Adipocyte (in vitro differentiated cells): ENCODE results near the gene SRCAP.
A peak's percentile ranks its signal among the peaks of the same experiment; 100 is the strongest.

ENCODE experiments used
- DNase-seq: peaks from one replicate; pipeline ENCODE4 v3.0.0-alpha.2; 2015; ENCODE audit warnings: low read depth
- H3K27me3 ChIP-seq: replicated peaks from 2 replicates; pipeline ENCODE4 v1.7.0; 2013; ENCODE audit warnings: mild to moderate bottlenecking, low read length, moderate library complexity; ENCODE audit not compliant: control insufficient read depth, insufficient read depth
- H3K36me3 ChIP-seq: 2 replicates; pipeline ENCODE4 v1.7.0; 2013; ENCODE audit warnings: low read length, mild to moderate bottlenecking, moderate library complexity; ENCODE audit not compliant: control insufficient read depth, insufficient read depth, severe bottlenecking
- H3K4me1 ChIP-seq: 2 replicates; pipeline ENCODE4 v1.7.0; 2013; ENCODE audit warnings: mild to moderate bottlenecking, low read length, moderate library complexity; ENCODE audit not compliant: control insufficient read depth, insufficient read depth
- H3K4me3 ChIP-seq: 2 replicates; pipeline ENCODE4 v1.7.0; 2013; ENCODE audit warnings: mild to moderate bottlenecking, low read length, moderate library complexity
- H3K9ac ChIP-seq: 2 replicates; pipeline ENCODE4 v1.7.0; 2013; ENCODE audit warnings: mild to moderate bottlenecking, low read length, moderate library complexity
- H3K9me3 ChIP-seq: 2 replicates; pipeline ENCODE4 v1.7.0; 2013; ENCODE audit warnings: mild to moderate bottlenecking, low read length, moderate library complexity; ENCODE audit not compliant: control insufficient read depth

The SRCAP gene

GRCh38 chr16:30657866-30658730, 40.9 kb upstream of the SRCAP start, which contains the start of gene FBRS:
Gene FBRS (plus strand): TSS chr16:30658431. CDS start chr16:30659519, 1,088 bp downstream.
- Histone ChIP-seq H3K27me3 (no peaks in the 10 kb centered on the region), H3K9me3 (no peaks in the 10 kb centered on the region), H3K4me3 (peak within 1 kb of the TSS; percentile 95), H3K9ac (peak within 1 kb of the TSS; percentile 98), H3K4me1 (peaks cover 28% of the 10 kb centered on the region), H3K36me3 (peaks cover 54% of the 10 kb centered on the region)
- peak; percentile 100 for DNase-seq

GRCh38 chr16:30658731-30659506, 40.1 kb upstream of the SRCAP start:
- H3K27me3 ChIP-seq, result no peaks in the 10 kb centered on the region
- H3K9ac ChIP-seq, result peak overlapping the region; percentile 98
- peaks cover 35% of the 10 kb centered on the region for H3K4me1 ChIP-seq
- peaks cover 55% of the 10 kb centered on the region for H3K36me3 ChIP-seq
- peak overlapping the region; percentile 95 for H3K4me3 ChIP-seq
- peak; percentile 99 for DNase-seq
- H3K9me3 ChIP-seq, result no peaks in the 10 kb centered on the region

- H3K36me3 ChIP-seq, result peaks cover 54% of the 10 kb centered on the region
- peak overlapping the region; percentile 98 for H3K9ac ChIP-seq
- H3K4me1 ChIP-seq, result peaks cover 36% of the 10 kb centered on the region
- H3K9me3 ChIP-seq, result no peaks in the 10 kb centered on the region
- DNase-seq, result peak; percentile 50
- no peaks in the 10 kb centered on the region for H3K27me3 ChIP-seq
- peak overlapping the region; percentile 95 for H3K4me3 ChIP-seq
These were observed 39.2 kb upstream of the SRCAP start for GRCh38 chr16:30659507-30660423.

- Histone ChIP-seq H3K4me1 (peaks cover 43% of the 10 kb centered on the region), H3K36me3 (peaks cover 54% of the 10 kb centered on the region), H3K9me3 (no peaks in the 10 kb centered on the region), H3K27me3 (no peaks in the 10 kb centered on the region), H3K9ac (peak overlapping the region; percentile 98), H3K4me3 (peak overlapping the region; percentile 95)
- peak; percentile 7 for DNase-seq
These were observed 38.3 kb upstream of the SRCAP start for GRCh38 chr16:30660424-30661261.

DNA sequence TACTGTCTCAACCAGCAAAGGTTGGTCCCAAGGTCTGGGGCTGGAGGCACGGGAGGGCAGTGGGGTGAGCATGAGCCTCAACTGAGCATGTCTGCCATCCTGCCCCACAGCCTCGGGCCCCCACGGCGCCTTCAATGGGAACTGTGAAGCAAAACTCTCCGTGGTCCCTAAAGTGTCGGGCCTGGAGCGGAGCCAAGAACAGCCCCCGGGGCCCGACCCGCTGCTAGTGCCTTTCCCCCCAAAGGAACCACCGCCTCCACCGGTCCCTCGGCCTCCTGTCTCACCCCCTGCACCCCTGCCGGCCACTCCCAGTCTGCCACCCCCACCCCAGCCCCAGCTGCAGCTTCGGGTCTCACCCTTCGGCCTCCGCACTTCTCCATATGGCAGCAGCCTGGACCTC, 36.5 kb upstream of the SRCAP start:
- Histone ChIP-seq H3K9me3 (no peaks in the 10 kb centered on the region), H3K4me1 (peaks cover 33% of the 10 kb centered on the region), H3K36me3 (peaks cover 60% of the 10 kb centered on the region), H3K27me3 (no peaks in the 10 kb centered on the region), H3K9ac (peak overlapping the region; percentile 2), H3K4me3 (no peak overlapping the region)
- DNase-seq, result no peak

GRCh38 chr16:30663038-30663437, 35.9 kb upstream of the SRCAP start:
- Histone ChIP-seq H3K36me3 (peaks cover 66% of the 10 kb centered on the region), H3K9me3 (no peaks in the 10 kb centered on the region), H3K9ac (no peak overlapping the region), H3K4me1 (peaks cover 31% of the 10 kb centered on the region), H3K27me3 (no peaks in the 10 kb centered on the region), H3K4me3 (no peak overlapping the region)
- no peak for DNase-seq

GRCh38 chr16:30663820-30664219, 35.2 kb upstream of the SRCAP start:
- H3K27me3 ChIP-seq, result no peaks in the 10 kb centered on the region
- no peak overlapping the region for H3K9ac ChIP-seq
- H3K4me3 ChIP-seq, result no peak overlapping the region
- no peaks in the 10 kb centered on the region for H3K9me3 ChIP-seq
- peaks cover 70% of the 10 kb centered on the region for H3K36me3 ChIP-seq
- H3K4me1 ChIP-seq, result peaks cover 31% of the 10 kb centered on the region
- no peak for DNase-seq

DNA sequence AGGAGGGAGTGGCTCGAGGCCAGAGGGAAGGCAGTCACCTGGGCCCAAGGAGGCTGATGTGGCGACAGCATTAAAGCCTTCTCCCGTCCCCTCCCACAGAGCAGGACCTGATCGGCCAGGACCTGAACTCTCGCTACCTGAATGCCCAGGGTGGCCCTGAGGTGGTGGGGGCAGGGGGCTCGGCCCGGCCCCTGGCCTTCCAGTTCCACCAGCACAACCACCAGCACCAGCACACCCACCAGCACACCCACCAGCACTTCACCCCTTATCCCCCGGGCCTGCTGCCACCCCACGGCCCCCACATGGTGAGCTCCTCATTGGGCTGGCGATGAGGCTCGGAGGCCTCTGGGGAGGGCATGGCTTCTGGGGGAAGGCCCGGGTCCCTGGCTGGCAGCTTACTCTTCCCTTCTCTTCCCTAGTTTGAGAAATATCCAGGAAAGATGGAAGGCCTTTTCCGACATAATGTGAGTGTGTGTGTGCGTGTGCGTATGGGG, 34.3 kb upstream of the SRCAP start:
- Histone ChIP-seq H3K4me1 (peaks cover 31% of the 10 kb centered on the region), H3K27me3 (no peaks in the 10 kb centered on the region), H3K36me3 (peaks cover 77% of the 10 kb centered on the region), H3K4me3 (no peak overlapping the region), H3K9me3 (no peaks in the 10 kb centered on the region), H3K9ac (no peak overlapping the region)
- no peak for DNase-seq

- DNase-seq, result no peak
- Histone ChIP-seq H3K36me3 (peaks cover 83% of the 10 kb centered on the region), H3K9me3 (no peaks in the 10 kb centered on the region)
These were observed 33.7 kb upstream of the SRCAP start for GRCh38 chr16:30665155-30665829.

GRCh38 chr16:30665830-30666190, 33.2 kb upstream of the SRCAP start:
- Histone ChIP-seq H3K27me3 (no peaks in the 10 kb centered on the region), H3K36me3 (peaks cover 87% of the 10 kb centered on the region), H3K9me3 (no peaks in the 10 kb centered on the region), H3K9ac (no peak overlapping the region), H3K4me3 (no peak overlapping the region), H3K4me1 (peaks cover 26% of the 10 kb centered on the region)
- no peak for DNase-seq

More at GRCh38 chr16:30665155-30665829, 33.7 kb upstream of the SRCAP start:
- Histone ChIP-seq H3K4me1 (peaks cover 31% of the 10 kb centered on the region), H3K27me3 (no peaks in the 10 kb centered on the region), H3K9ac (no peak overlapping the region), H3K4me3 (no peak overlapping the region)
